ENCODE measurements around the gene FBXO42. TPM values are rescaled to one million over a fixed set of nuclear protein-coding genes. Genes with fewer than 3 reads are reported as not detected.

The FBXO42 gene
- total and polyA plus RNA-seq, 2 experiments from 2014 or later: 6.0 to 20.7 TPM

GRCh38 chr1:16393570-16394521 is 41.6 kb upstream of the FBXO42 start:
- Histone ChIP-seq H3K79me2 (replicated peaks; ENCODE audit: insufficient read depth) (peaks cover 52% of the 10 kb centered on the region), H3K4me2 (peak overlapping the region; percentile 64; the same call in 1 of the 2 replicates), H3K9me2 (ENCODE audit: insufficient read depth) (0 out of 2 replicates have a peak, but pooled peaks cover 3% of the 10 kb centered on the region), H3F3A (replicated peaks; ENCODE audit: low read depth) (no peaks in the 10 kb centered on the region), H4K20me1 (replicated peaks; ENCODE audit: insufficient read depth) (peaks cover 55% of the 10 kb centered on the region), H3K27ac (ENCODE audit: low read depth) (peak overlapping the region; percentile 72; the same call in 1 of the 2 replicates), H2AFZ (no peak overlapping the region), H3K27me3 (ENCODE audit: insufficient read depth) (no peaks in the 10 kb centered on the region), H3K36me3 (ENCODE audit: insufficient read depth) (peaks cover 7% of the 10 kb centered on the region), H3K4me1 (ENCODE audit: insufficient read depth) (peaks cover 27% of the 10 kb centered on the region), H3K4me3 (no peak overlapping the region)
- Mint-ChIP-seq H3K27ac (no peak overlapping the region), H3K27me3 (ENCODE audit: insufficient read depth, low read depth, poor library complexity) (peaks cover 10% of the 10 kb centered on the region), H3K9me3 (no peaks in the 10 kb centered on the region), H3K4me1 (peaks cover 54% of the 10 kb centered on the region), H3K4me3 (no peak overlapping the region), H3K36me3 (ENCODE audit: low read depth) (peaks cover 47% of the 10 kb centered on the region)
- DNase-seq (ENCODE audit: low spot score) (no peak), ATAC-seq (peak; percentile 18; the same call in 2 of the 3 replicates)
- TF ChIP-seq ETS1 (IDR thresholded peaks at IDR 0.05): no peak
- TF ChIP-seq ZNF462 (CRISPR knock-in tag; IDR thresholded peaks at IDR 0.05): no peak
- 0 out of 4 replicates have a peak, but pooled peaks of 1 of the 2 experiments have one; percentile 9 for TF ChIP-seq CTCF (conservative IDR thresholded peaks at IDR 0.05; ENCODE audit: low read depth in 2 of 2)
- no peak for TF ChIP-seq ZNF114 (CRISPR knock-in tag; IDR thresholded peaks at IDR 0.05)
